ENCODE results near the gene SNN. TPM values are rescaled to one million over a fixed set of nuclear protein-coding genes. Genes with fewer than 3 reads are reported as not detected.

Gene SNN
- total and polyA plus RNA-seq, 9 of the 15 experiments (the other 6 are each of a cell fraction or from before 2014, with no cell fraction given): 0.07 to 2.9 (median 1.9) TPM

DNA sequence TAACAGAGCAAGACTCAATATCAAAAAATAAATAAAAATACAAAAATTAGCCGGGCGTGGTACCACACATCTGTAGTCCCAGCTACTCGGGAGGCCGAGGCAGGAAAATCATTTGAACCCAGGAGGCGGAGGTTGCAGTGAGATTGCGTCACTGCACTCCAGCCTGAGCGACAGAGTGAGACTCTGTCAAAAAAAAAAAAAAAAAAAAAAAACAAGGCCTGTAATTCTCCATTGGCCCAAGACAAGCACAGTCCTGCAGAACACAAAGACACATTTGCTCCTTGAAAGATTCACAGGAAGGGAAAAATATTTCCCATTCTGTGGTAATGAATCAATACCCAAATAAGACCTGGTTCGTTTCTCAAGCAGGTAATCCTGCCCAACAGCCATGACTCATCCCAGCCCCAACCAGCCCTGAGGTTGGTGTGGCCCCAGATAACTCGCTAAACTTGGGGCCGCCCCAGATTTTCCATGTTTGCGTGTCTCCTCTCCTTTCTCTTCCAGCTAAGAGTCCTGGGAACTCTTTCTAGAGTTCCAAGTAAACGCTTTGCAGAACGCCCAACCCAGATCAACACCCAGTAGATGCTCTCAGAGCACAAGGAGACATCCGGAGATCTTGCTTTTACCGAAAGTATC lies 40.3 kb upstream of the SNN start (continued):
- TF ChIP-seq, protein P1, sequence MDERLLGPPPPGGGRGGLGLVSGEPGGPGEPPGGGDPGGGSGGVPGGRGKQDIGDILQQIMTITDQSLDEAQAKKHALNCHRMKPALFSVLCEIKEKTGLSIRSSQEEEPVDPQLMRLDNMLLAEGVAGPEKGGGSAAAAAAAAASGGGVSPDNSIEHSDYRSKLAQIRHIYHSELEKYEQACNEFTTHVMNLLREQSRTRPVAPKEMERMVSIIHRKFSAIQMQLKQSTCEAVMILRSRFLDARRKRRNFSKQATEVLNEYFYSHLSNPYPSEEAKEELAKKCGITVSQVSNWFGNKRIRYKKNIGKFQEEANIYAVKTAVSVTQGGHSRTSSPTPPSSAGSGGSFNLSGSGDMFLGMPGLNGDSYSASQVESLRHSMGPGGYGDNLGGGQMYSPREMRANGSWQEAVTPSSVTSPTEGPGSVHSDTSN (CRISPR knock-in tag; IDR thresholded peaks at IDR 0.05; ENCODE audit: low read depth): no peak
- TF ChIP-seq, protein P1 (tag; conservative IDR thresholded peaks at IDR 0.05; ENCODE audit: low read depth): peak; percentile 54; the same call in 1 of the 2 replicates
- TF ChIP-seq FOXO4 (CRISPR knock-in tag; IDR thresholded peaks at IDR 0.05) (no peak), MEIS2 (IDR thresholded peaks at IDR 0.05; ENCODE audit: partially characterized antibody) (no peak), EP300 (IDR thresholded peaks at IDR 0.05; ENCODE audit: low read length) (peak; percentile 73), RAD21 (CRISPR knock-in tag; conservative IDR thresholded peaks at IDR 0.05 in 1 of 2, IDR thresholded peaks at IDR 0.05 in 1 of 2) (no peak), RFX1 (IDR thresholded peaks at IDR 0.05) (no peak), TRIM24 (IDR thresholded peaks at IDR 0.05) (peak; percentile 76 to 82; a peak in 3 of 4 replicates), ZNF24 (IDR thresholded peaks at IDR 0.05) (no peak), RBBP5 (IDR thresholded peaks at IDR 0.05; ENCODE audit: borderline replicate concordance, insufficient read depth, low read length, poor library complexity, severe bottlenecking) (peak; percentile 42), RFX5 (IDR thresholded peaks at IDR 0.05; ENCODE audit: low read depth, low read length) (no peak), DDX20 (tag; IDR thresholded peaks at IDR 0.05; ENCODE audit: low read depth) (0 out of 2 replicates have a peak, but pooled peaks have one; percentile 7), BRD9 (IDR thresholded peaks at IDR 0.05; ENCODE audit: low read depth, partially characterized antibody) (peak; percentile 94), L3MBTL2 (IDR thresholded peaks at IDR 0.05) (peak; percentile 60; the same call in 1 of the 2 replicates), LCOR (CRISPR knock-in tag; IDR thresholded peaks at IDR 0.05) (0 out of 2 replicates have a peak, but pooled peaks have one; percentile 19), PHF20 (IDR thresholded peaks at IDR 0.05; ENCODE audit: partially characterized antibody) (no peak), PML (IDR thresholded peaks at IDR 0.05; ENCODE audit: low read length) (no peak), TAL1 (IDR thresholded peaks at IDR 0.05) (peak; percentile 59; the same call in 1 of the 2 replicates), BDP1 (IDR thresholded peaks at IDR 0.05; ENCODE audit: insufficient read depth, insufficient read length) (no peak), ZNF699 (CRISPR knock-in tag; IDR thresholded peaks at IDR 0.05; ENCODE audit: insufficient replicate concordance) (no peak), FOS (IDR thresholded peaks at IDR 0.05; ENCODE audit: extremely low read depth, insufficient read length) (peak; percentile 59), JUND (IDR thresholded peaks at IDR 0.05; ENCODE audit: borderline replicate concordance, low read depth, low read length) (peak; percentile 97), JUND (tag; IDR thresholded peaks at IDR 0.05; ENCODE audit: borderline replicate concordance, low read depth, low read length) (peak; percentile 95; the same call in 2 of the 3 replicates), NCOA6 (IDR thresholded peaks at IDR 0.05) (no peak), ZNF655 (CRISPR knock-in tag; IDR thresholded peaks at IDR 0.05) (no peak)

Measured in K562 (cell line).